Superior temporal gyrus (tissue), 1 donor: ENCODE data around the gene IGSF23.
"Not testable (repeated sequence)": the region's sequence is repeated elsewhere in the genome, so short reads cannot be mapped to it uniquely, and the experiment has no call there.

ENCODE experiments used
- DNase-seq: peaks from one replicate; pipeline ENCODE4 v3.0.0-alpha.2; 2016; ENCODE audit errors: extremely low spot score

The IGSF23 gene

DNA sequence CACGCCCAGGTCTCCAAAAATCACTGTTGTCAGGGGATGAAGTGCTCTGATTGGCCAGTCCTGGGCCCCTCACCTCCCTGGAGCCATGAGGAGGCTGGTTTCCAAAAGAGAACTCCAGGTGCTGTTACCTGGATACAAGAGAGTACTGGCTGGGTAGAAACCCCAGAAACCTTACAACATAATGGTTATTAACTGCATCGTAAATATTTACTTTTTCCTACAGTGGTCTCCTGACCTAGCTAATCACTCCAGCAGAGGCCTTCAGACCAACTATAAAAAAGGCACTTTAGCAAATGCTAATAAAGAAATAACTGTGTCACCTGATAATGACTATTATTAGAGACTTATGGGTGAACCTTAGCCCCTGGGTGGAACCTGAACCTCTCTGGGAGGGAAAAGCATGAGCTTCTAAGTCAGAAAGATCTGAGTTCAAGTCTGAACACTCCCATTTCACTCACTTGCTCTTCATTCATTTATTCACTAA is 1.5 kb upstream of the IGSF23 start:
- no peak for DNase-seq

DNA sequence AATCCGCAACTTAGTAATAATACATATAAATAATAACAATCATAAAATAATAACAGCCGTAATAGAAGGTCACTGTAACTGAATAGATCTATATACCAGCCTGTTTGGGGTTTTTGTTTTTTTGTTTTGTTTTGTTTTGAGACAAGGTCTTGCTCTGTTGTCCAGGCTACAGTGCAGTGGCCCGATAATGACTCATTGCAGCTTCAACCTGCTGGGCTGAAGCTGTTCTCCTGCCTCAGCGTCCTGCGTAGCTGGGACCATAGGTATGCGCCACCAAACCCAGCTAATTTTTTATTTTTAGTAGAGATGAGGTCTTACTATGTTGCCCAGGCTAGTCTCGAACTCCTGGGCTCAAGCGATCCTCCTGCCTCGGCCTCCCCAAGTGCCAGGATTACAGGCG is 950 bp downstream of the IGSF23 start:
- no peak for DNase-seq

DNA sequence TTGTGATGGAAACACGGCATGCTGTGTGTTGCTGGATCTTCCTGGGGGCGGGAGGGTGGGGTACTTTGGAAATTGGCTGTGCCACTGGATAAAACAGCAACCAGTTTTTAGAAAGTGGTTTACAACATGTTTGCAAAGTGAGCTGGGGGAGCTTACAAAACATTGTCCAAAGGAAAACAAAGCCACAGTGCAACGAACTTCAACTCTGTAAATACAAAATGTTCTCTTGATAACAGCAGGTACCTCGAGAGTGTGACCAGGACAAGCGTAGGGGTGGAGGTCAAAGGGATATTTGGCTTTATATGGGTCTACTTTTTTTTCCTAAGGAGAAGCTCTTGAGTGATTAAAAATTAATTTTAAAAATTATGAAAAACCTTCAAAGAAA is 2.5 kb downstream of the IGSF23 start:
- no peak for DNase-seq

DNA sequence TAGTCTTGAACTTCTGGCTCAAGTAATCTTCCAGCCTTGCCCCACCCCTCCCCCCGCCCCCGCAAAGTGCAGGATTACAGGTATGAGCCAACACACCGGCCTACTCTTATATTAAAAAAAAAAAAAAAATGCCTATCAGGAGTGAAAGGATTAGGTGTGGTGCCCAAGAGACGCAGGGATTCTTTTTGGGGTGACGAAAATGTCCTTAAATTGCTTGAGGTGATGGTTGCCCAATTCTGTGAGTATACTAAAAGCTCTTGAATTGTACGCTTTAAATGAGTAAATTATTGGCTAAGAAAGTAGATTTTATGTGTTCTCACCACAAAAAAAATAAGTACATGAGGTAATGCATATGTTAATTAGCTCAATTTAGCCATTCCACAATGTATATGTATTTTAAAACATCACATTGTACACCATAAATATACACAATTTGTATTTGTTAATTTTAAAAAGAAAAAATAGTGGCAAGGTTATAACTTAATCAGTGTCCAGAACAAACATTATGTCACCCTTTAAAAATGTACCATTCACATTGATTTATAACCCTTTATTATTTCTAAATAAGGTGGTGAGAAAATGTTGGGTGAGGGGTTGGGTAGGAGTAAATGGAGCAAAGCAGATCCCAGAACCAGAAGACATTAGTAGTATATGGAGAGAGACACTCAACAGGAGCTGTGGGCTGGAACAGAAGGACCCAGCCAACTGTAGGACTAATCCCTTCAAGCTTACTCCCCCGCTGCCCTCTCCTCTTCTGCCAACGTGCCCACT is 3.9 kb downstream of the IGSF23 start:
- no peak for DNase-seq

DNA sequence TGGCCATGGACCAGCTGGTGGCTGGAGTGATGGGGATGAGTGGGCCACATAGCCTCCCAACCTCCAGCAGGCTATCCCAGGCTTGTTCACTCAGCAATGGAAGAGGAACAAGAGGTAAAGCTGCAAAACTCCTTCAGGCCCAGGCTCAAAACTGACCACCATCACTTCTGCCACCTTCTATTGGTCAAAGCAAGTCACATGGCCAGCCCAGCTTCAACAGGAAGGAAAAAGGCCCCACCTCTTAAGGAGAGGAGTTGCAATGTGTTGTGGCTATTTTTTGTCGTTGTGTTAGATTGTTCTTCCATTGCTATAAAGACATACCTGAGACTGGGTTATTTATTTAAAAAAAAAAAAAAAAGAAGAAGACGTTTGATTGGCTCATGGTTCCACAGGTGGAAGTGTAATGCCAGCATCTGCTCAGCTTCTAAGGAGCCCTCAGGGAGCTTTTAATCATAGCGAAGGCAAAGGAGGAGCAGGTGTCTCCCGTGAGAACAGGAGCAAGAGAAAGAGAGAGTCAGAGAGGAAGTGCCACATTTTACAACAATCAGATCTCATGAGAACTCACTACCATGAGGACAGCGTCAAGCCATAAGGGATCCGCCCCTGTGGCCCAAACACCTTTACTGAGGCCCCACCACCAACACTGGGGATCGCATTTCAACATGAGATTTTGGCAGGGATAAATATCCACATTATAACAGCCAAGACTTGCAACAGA is 5.4 kb downstream of the IGSF23 start:
- DNase-seq = no peak

DNA sequence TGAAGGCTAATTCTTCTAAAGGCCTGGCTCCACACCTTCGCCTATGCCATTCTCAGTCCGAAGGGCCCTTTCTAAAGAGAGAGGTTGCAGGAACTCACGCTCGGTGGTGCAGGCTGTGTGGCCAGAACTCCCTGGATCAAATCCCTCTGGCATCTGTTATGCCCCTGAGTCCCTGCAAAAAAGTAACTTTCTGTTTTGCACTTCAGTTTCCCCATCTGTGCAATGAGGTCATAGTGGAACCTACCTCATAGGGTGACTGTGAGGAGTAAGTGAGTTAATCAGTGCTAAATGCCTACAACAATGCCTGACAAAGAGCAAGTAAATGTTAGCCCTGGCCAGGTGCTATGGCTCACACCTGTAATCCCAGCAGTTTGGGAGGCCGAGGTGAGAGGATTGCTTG is 7.3 kb downstream of the IGSF23 start:
- no peak for DNase-seq

DNA sequence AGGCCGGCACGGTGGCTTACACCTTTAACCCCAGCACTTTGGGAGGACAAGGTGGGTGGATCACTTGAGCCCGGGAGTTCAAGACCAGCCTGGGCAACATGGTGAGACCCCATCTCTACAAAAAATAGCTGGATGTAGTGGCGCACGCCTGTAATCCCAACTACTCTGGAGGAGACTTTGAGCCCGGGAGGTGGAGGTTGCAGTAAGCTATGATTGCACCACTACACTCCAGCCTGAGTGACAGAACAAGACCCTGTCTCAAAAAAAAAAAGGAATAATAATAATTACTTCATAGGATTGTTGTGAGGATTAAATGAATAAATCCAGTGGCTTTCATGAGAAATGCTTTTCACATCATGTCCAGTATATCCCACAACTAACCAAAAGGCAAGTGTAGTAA is 8.0 kb downstream of the IGSF23 start:
- no peak for DNase-seq

DNA sequence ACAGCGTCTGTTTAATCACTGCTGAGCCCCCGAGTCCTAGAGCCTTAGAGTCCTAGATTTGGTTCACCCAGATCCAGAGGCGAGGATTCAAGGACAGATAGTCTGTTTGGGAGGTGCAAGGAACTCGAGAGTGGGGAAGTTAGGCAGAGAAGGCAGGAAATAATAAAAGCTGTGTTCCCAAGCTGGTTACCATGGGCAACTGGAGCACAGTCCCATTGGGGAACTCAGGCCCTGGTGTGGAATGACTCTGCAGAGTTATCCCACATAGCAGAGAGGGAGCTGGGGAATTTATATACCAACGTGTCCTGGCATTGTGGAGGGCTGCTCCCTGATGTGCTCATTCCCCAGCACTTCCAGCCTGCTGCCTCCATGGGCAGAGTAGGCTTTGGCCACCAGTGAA is 9.7 kb downstream of the IGSF23 start:
- DNase-seq = no peak

DNA sequence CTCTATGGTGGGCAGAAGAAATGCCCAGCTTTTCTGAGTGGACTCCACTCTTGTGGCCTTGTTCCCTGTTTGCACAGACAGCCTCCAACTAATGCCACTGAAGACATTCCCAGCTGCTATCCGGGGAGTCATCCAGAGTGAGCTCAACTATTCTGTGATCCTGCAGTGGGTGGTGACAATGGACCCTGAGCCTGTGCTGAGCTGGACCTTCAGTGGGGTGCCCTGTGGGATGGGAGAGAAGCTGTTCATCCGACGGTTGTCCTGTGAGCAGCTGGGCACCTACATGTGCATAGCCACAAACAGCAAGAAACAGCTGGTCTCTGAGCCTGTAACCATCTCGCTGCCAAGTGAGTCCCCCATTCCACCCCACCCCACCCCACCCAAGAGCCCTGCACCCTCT is 10.3 kb downstream of the IGSF23 start:
- DNase-seq = no peak

DNA sequence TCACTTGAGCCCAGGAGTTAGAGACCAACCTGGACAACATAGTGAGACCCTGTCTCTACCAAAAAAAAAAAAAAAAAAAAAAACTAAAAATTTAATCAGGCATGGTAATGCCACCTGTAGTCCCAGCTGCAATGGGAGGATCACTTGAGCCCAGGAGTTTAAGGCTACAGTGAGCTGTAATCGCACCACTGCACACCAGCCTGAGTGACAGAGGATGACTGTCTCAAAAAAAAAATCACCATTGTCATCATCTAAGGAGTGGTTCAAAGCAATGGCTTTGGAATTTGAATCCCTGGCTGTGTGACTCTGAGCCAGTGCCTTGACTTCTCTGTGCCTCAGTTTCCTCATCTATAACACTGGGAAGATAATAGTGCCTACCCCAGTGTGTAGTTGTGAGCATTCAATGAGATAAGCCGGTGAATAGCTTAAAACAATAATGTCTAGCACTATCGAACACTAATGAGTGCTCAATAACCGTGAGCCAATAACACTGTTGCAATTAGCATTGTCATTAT is 11.5 kb downstream of the IGSF23 start:
- no peak for DNase-seq

DNA sequence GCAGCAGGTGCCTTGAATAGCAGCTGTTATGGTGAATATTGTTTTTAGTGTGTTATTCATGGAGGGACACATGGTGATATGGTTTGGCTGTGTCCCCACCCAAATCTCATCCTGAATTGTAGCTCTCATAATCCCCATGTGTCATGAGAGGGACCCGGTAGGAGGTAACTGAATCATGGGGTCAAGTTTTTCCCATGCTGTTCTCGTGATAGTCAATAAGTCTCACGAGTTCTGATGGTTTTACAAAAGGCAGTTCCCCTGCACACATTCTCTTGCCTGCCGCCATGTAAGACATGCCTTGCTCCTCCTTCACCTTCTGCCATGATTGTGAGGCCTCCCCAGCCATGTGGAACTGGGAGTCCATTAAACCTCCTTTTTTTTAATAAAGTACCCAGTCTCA is 12.3 kb downstream of the IGSF23 start:
- DNase-seq = not testable (repeated sequence)

DNA sequence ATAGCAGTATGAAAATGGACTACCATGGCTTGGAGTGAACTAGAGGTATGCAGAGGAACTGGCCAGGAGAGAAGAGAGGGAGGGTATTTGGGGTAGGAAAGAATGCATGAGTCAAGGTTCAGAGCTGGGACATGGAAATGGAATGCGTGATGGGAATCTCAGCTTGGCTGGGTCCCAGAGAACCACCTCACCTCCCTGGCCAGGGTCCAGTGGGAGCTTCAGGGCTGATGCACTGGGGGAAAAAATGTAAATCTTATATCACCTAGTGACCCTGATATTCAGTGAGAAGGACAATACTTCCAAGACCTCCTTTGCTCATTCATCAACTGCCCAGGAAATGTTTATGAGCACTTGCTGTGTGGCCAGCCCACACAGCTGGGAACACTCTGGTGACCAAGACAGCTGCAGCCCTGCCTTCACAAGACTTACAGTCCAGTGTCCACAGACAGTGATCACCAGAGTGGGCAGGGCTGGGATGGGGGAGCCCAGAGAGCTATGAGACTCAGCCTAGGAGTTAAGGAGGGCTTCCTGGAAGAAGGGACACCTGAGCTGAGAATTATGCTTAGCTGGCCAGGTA is 12.8 kb downstream of the IGSF23 start:
- DNase-seq = no peak

DNA sequence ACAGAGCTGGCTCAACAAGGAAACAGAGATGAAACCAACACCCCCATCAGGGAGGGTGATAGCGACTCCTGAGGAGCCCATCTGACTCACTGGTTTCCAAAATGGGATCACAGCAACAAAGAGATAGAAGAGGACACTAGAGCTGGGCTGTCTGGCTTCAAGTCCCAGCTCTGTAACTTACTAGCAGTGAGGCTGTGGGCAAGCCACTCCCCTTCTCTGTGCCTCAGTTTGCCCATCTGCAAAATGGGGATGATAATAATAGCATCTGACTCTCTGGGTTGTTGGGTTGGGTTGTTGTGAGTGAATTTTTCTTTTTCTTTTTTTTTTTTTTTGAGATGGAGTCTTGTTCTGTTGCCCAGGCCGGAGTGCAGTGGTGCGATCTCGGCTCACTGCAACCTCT is 14.3 kb downstream of the IGSF23 start:
- no peak for DNase-seq

DNA sequence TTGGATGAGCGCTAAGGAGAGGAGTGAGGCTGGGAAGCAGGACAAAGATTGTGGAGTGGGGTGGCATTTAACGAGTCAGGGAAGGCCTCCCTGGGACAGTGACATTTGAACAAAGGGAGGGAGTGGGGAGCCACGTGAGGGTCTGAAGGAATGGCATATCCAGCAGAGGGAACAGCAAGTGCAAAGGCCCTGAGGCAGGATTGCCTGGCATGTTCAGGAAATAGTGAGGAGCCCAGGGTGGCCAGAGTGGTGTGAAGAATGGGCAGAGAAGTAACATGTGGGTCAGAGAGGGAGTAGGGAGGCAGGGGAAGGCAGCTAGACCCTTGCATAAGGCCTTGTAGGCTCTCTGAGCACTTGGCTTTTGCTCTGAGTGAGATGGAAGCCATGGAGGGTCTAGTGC is 15.4 kb downstream of the IGSF23 start:
- no peak for DNase-seq

DNA sequence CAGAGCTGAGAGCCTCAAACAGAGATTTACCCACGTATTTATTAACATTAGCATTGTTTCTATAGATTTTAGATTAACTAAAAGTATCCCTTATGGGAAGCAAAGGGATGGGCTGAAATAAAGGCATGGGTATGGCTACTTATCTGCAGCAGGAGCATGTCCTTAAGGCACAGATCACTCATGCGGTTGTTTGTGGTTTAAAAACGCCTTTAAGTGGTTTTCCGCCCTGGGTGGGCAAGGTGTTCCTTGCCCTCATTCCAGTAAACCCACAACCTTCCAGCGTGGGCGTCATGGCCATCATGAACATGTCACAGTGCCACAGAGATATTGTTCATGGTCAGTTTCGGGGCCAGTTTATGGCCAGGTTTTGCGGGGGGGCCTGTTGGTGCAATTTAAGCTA is 18.2 kb downstream of the IGSF23 start:
- DNase-seq = not testable (repeated sequence)

DNA sequence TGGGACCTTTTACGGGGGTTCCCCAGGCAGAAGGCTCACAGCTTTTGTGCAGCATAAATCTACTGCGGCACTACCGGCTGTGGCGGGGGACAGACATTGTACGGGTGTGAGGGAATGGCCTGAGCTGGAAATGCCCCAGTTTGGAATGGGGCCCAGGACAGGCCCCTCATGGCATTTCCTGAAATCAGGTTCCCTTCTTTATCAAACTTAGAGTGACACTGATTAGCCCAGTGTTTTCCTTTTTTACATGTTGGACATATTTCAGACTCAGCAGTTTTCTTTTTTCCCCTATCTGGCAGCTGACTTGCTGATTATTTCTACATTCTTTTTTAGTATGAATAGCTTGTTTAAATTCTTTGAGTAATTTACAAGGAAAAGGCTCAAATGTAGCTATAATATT is 20.7 kb downstream of the IGSF23 start:
- not testable (repeated sequence) for DNase-seq

DNA sequence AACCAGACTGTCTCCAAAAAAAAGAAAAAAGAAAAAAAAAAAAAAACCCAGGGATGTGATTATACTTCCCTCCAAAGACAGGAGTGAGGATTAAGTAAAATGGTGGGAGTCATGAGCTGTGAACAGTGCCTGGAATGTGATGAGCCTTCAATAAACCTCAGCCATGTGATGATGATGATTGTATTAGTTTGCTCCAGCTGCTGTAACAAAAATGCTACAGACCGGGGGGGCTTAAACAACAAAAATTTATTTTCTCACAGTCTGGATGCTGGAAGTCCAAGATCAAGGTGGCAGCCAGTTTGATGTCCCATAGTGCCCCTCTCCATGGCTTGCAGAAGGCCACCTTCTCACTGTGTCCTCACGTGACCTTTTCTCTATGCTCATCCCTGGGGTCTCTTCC is 21.4 kb downstream of the IGSF23 start:
- no peak for DNase-seq

DNA sequence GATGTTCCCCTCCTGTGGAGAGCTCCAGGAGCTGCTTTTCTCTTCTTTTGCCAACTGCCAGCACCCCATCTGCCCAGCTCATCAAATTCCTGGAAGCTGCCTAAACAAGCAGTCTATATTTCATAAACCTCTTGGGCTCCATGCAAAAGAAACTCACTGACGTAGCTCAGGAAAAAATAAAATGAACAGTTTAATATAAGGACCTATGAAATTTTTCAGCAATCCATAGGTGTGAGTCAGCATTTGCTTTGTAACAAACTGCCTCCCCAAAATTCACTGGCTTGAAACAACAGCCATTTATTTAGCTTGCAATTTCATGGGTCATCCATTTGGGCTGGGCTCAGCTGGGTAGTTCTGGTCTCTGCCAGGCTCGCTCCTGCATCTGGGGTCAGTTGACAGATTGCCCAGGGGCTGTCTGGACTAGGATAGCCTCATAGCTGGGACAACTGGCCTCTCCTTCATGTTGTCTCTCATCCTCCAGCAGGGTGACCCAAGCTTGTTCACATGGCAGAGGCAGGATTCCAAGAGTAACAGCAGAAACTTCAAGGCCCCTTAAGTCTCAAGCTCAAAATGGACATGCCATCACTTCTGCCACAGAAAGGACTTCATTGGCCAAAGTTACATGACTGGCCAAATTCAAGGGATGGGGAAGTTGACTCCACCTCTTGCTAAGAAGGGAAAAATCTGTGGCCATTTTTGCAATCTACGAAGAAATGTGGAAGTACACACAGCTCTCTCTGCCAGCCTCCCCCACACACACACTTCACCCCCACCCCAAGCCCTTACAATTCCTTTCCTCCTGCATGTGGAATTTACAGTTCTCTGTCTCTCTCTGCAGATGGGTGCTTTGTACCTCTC is 22.4 kb downstream of the IGSF23 start:
- no peak for DNase-seq

DNA sequence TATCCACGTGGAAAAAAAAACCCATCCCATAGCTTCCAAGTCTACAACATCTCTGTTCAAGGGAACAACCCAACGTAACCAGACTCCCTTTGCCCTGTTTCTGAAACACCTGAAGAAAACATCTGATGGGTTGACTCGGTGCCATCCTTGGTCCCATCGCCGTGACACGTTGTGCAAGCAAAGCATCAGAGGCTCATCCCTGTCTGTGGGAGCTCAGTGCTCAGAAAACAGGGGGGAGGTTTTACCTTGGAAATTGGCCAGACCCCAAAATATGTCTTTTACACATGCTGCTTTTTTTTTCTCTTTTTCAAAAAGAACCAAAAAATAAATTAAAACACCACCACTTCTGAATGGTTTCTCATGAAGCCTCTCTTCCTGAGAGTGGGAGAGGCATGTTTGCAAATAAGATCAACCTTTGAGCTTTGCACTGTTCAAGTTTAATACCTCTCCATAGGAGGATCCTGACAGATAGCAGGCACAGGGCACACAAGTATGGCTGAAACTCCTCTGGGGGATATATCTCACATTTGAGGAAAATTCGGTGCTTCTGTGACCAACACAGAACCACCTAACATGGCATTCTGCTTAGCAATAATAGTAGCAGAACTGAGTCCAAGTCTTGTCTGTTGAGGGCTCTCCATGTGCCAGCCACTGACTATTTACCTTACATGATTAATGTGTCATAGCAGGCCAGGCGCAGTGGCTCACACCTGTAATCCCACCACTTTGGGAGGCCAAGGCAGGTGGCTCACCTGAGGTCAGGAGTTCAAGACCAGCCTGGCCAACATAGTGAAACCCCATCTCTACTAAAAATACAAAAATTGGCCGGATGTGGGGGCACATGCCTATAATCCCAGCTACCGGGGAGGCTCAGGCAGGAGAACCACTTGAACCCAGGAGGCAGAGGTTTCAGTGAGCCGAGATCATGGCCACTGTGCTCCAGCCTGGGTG is 23.4 kb downstream of the IGSF23 start:
- no peak for DNase-seq

DNA sequence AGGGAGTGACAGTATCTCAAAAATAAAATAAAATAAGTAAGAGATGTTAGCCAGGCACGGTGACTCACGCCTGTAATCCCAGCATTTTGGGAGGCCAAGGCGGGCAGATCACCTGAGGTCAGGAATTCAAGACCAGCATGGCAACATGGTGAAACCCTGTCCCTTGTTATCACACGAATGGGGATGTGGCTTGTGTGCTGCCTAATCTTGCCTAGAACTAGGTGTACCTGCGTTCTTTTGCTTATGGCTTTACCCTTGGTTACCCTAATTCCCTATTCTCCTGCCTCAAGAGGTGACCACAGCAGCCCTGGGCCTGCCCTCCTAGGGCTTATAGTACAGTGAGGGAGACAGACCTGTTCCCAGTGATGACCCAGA is 24.0 kb downstream of the IGSF23 start:
- DNase-seq = no peak

DNA sequence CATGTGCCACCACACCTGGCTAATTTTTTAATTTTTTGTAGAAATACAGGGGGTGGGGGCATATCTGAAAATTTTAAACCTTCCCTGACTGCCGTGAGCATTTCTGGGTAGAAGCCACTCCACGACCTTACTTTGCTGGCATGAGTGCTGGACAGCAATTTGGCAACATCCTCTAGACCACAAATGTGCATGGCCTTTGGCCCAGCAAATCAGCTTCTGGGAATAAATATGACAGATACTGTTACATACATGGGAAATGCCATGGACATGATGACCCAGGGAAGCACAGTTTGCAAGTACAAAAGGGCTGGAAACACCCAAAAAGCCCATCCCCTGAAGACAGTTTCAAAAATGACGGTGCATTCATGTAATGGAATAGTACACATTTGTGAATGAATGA is 27.2 kb downstream of the IGSF23 start:
- DNase-seq = no peak
